MCF 10A (cell line): ENCODE results near the gene FOXR1. TPM values are rescaled to one million over a fixed set of nuclear protein-coding genes. Genes with fewer than 3 reads are reported as not detected.

Source experiments
- BruUV-seq: library from RNA; stranded (reverse); fragments of 400-500 nt; replicated peaks from 2 replicates; lab custom pipeline; 2021; lab: Mats Ljungman, UMichigan
- CTCF ChIA-PET: fragments of 300-600 bp; sonication (Branson Sonifier 250); formaldehyde crosslinking; extraction: SDS; loops from one replicate; lab custom pipeline; 2021; ENCODE audit warnings: antibody characterized with exemption, inconsistent platforms; lab: Yijun Ruan, JAX
- POLR2A ChIA-PET: fragments of 300-600, 350-650 bp; sonication (Branson Sonifier 250); formaldehyde crosslinking; extraction: SDS; loops from one replicate; lab custom pipeline; 2020; ENCODE audit warnings: antibody characterized with exemption, inconsistent platforms; lab: Yijun Ruan, JAX
- DNase-seq: peaks from one replicate; pipeline ENCODE4 v3.0.0-alpha.2; 2018; ENCODE audit not compliant: unreplicated experiment
- H3K27ac Mint-ChIP-seq: one replicate; pipeline ENCODE4 v1.8.0; 2022; ENCODE audit warnings: mild to moderate bottlenecking, low read depth, mixed read lengths; ENCODE audit not compliant: unreplicated experiment
- H3K27me3 Mint-ChIP-seq: one replicate; pipeline ENCODE4 v1.8.0; 2022; ENCODE audit warnings: mixed read lengths; ENCODE audit not compliant: insufficient read depth, unreplicated experiment
- H3K36me3 Mint-ChIP-seq: one replicate; pipeline ENCODE4 v1.8.0; 2022; ENCODE audit warnings: mild to moderate bottlenecking, moderate library complexity, mixed read lengths; ENCODE audit not compliant: insufficient read depth, unreplicated experiment
- H3K4me1 Mint-ChIP-seq: one replicate; pipeline ENCODE4 v1.8.0; 2022; ENCODE audit warnings: mixed read lengths; ENCODE audit not compliant: insufficient read depth, unreplicated experiment
- H3K4me3 Mint-ChIP-seq: one replicate; pipeline ENCODE4 v1.8.0; 2022; ENCODE audit warnings: mild to moderate bottlenecking, moderate library complexity, mixed read lengths; ENCODE audit not compliant: unreplicated experiment
- H3K9me3 Mint-ChIP-seq: one replicate; pipeline ENCODE4 v1.8.0; 2022; ENCODE audit warnings: mixed read lengths; ENCODE audit not compliant: unreplicated experiment
- intact Hi-C: fragments of 100-400 bp; cut with micrococcal nuclease; formaldehyde crosslinking; loops from 2 replicates; pipeline ENCODE4 v1.14.1; 2022
- microRNA-seq: library from miRNA; unstranded; fragments of <30 nt; microRNA quantifications from one replicate; pipeline ENCODE4 v1.2.0, GENCODE V29; 2022
- total RNA-seq: library from RNA; stranded (reverse); gene quantifications from 2 replicates; pipeline ENCODE4 v1.2.3, GENCODE V29; 2022
- TF ChIP-seq, protein P1 (sequence below): fragments of 200-600 bp; IDR thresholded peaks from one replicate; pipeline ENCODE4 v1.8.0; 2022; ENCODE audit warnings: antibody characterized with exemption, mild to moderate bottlenecking; ENCODE audit not compliant: unreplicated experiment

The FOXR1 gene
- total RNA-seq, 1 experiment from 2014 or later = not detected

- peaks cover 8% of the 10 kb centered on the region for H3K36me3 Mint-ChIP-seq
- CTCF ChIA-PET = interaction anchor here (0.5 to 2.2 kb wide), 5 partner anchors 10 to 926 kb away, joined by 3 to 7 read pairs (median 6); partner anchors contain the start of genes RPS25 and TRAPPC4
- TF ChIP-seq, protein P1, sequence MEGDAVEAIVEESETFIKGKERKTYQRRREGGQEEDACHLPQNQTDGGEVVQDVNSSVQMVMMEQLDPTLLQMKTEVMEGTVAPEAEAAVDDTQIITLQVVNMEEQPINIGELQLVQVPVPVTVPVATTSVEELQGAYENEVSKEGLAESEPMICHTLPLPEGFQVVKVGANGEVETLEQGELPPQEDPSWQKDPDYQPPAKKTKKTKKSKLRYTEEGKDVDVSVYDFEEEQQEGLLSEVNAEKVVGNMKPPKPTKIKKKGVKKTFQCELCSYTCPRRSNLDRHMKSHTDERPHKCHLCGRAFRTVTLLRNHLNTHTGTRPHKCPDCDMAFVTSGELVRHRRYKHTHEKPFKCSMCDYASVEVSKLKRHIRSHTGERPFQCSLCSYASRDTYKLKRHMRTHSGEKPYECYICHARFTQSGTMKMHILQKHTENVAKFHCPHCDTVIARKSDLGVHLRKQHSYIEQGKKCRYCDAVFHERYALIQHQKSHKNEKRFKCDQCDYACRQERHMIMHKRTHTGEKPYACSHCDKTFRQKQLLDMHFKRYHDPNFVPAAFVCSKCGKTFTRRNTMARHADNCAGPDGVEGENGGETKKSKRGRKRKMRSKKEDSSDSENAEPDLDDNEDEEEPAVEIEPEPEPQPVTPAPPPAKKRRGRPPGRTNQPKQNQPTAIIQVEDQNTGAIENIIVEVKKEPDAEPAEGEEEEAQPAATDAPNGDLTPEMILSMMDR = peak; percentile 71
- peak within 1 kb of the TSS; percentile 75 for H3K4me3 Mint-ChIP-seq
- BruUV-seq = no TSS peak
- intact Hi-C loops = loop anchor here (2.0 kb wide), 1 partner anchor 26 kb away; the partner anchor contains the start of gene HYOU1
- H3K27me3 Mint-ChIP-seq = no peaks in the 10 kb centered on the region
- DNase-seq = peak; percentile 97
- H3K4me1 Mint-ChIP-seq = peaks cover 15% of the 10 kb centered on the region
- POLR2A ChIA-PET = interaction anchor here (0.5 to 4.6 kb wide), 13 partner anchors 12 to 595 kb away, joined by 3 to 65 read pairs (median 6); partner anchors contain the start of genes C2CD2L, CENATAC, DPAGT1 and HMBS
- no peaks in the 10 kb centered on the region for H3K9me3 Mint-ChIP-seq
- H3K27ac Mint-ChIP-seq = peak within 1 kb of the TSS; percentile 70
These were observed 58.9 kb downstream of the FOXR1 start, which contains the start of gene SLC37A4 for GRCh38 chr11:119030329-119031047. TSS of gene SLC37A4 (minus strand) at chr11:119030877.

Small RNA genes within 50 kb of the gene (microRNA-seq; reads per million reads assigned to microRNA genes)
- gene MIR3656 = not detected

Other genes with a start within 250 kb of the FOXR1 start
- 111 and 143 TPM in 2 replicates for gene DDX6, start 180.6 kb upstream of the FOXR1 start, total RNA-seq
- gene CXCR5, start 87.9 kb upstream of the FOXR1 start, total RNA-seq = not detected in 2 replicates
- gene BCL9L, start 45.8 kb upstream of the FOXR1 start, total RNA-seq = 91.6 and 121 TPM in 2 replicates
- not detected in 2 replicates for gene UPK2, start 15.5 kb upstream of the FOXR1 start, total RNA-seq
- gene CENATAC, start 26.4 kb downstream of the FOXR1 start, total RNA-seq = 48.0 and 49.0 TPM in 2 replicates
- 1,252 and 1,255 TPM in 2 replicates for gene RPS25, start 46.6 kb downstream of the FOXR1 start, total RNA-seq
- 78.6 and 96.5 TPM in 2 replicates for gene TRAPPC4, start 47.0 kb downstream of the FOXR1 start, total RNA-seq
- 6.8 and 10.0 TPM in 2 replicates for gene SLC37A4, start 59.1 kb downstream of the FOXR1 start, total RNA-seq
- gene HYOU1, start 85.4 kb downstream of the FOXR1 start, total RNA-seq = 398 and 664 TPM in 2 replicates
- gene VPS11, start 96.1 kb downstream of the FOXR1 start, total RNA-seq = 16.2 and 21.8 TPM in 2 replicates
- gene HMBS, start 113.1 kb downstream of the FOXR1 start, total RNA-seq = 38.4 and 51.3 TPM in 2 replicates
- gene DPAGT1, start 130.1 kb downstream of the FOXR1 start, total RNA-seq = 55.6 and 58.8 TPM in 2 replicates
- gene C2CD2L, start 135.6 kb downstream of the FOXR1 start, total RNA-seq = 13.5 and 15.4 TPM in 2 replicates
- 23.4 and 26.2 TPM in 2 replicates for gene HINFP, start 149.8 kb downstream of the FOXR1 start, total RNA-seq
- not detected in 2 replicates for gene ABCG4, start 177.3 kb downstream of the FOXR1 start, total RNA-seq
- 16.7 and 18.9 TPM in 2 replicates for gene NLRX1, start 197.0 kb downstream of the FOXR1 start, total RNA-seq
- 0.20 TPM in 1 of 2 replicates, not detected in the other for gene NHERF4, start 213.7 kb downstream of the FOXR1 start, total RNA-seq
- 35.5 and 45.7 TPM in 2 replicates for gene CBL, start 234.6 kb downstream of the FOXR1 start, total RNA-seq